Muscle layer of duodenum (tissue), 2 donors: ENCODE results near the gene RNASEH2A.

Experiments used
- H3K27ac ChIP-seq: one replicate; pipeline ENCODE4 v1.7.0; 2013; ENCODE audit warnings: mild to moderate bottlenecking, low read length
- H3K27me3 ChIP-seq: one replicate; pipeline ENCODE4 v1.7.0; 2013; ENCODE audit warnings: low read depth, mild to moderate bottlenecking, control low read depth, low read length
- H3K36me3 ChIP-seq, 2 donors: one replicate each; pipeline ENCODE4 v1.7.0; 2013; ENCODE audit warnings: low read length in 2 of 2, control low read depth in 1 of 2, mild to moderate bottlenecking in 1 of 2; ENCODE audit not compliant: insufficient read depth in 2 of 2, control insufficient read depth in 1 of 2
- H3K4me1 ChIP-seq, 2 donors: one replicate each; pipeline ENCODE4 v1.7.0; 2013; ENCODE audit warnings: low read length in 2 of 2, mild to moderate bottlenecking in 2 of 2, control low read depth in 1 of 2, moderate library complexity in 1 of 2; ENCODE audit not compliant: insufficient read depth in 2 of 2, control insufficient read depth in 1 of 2
- H3K4me3 ChIP-seq, 2 donors: one replicate each; pipeline ENCODE4 v1.7.0; 2013; ENCODE audit warnings: low read length in 2 of 2, low read depth in 1 of 2, mild to moderate bottlenecking in 1 of 2
- H3K9me3 ChIP-seq, 2 donors: one replicate each; pipeline ENCODE4 v1.7.0; 2013; ENCODE audit warnings: low read length in 2 of 2, control low read depth in 1 of 2, mild to moderate bottlenecking in 1 of 2; ENCODE audit not compliant: control insufficient read depth in 1 of 2
- donor health status: healthy.

RNASEH2A gene

GRCh38 chr19:12783849-12784393 lies 22.5 kb upstream of the RNASEH2A start:
- peaks cover 29 to 36% of the 10 kb centered on the region in 2 donors for H3K4me1 ChIP-seq
- peak overlapping the region; percentile 93 for H3K27ac ChIP-seq
- no peaks in the 10 kb centered on the region for H3K27me3 ChIP-seq
- H3K36me3 ChIP-seq, result peaks cover 0 to 6% of the 10 kb centered on the region in 2 donors
- H3K4me3 ChIP-seq, result peak overlapping the region; percentile 7 to 56
- H3K9me3 ChIP-seq, result no peaks in the 10 kb centered on the region

- H3K27ac ChIP-seq, result peak overlapping the region; percentile 93
- H3K9me3 ChIP-seq, result no peaks in the 10 kb centered on the region
- H3K36me3 ChIP-seq, result peaks cover 0 to 11% of the 10 kb centered on the region in 2 donors
- peak overlapping the region in 1 of 2 donors; percentile 7 for H3K4me3 ChIP-seq
- H3K4me1 ChIP-seq, result peaks cover 28 to 31% of the 10 kb centered on the region in 2 donors
- no peaks in the 10 kb centered on the region for H3K27me3 ChIP-seq
Measured at GRCh38 chr19:12784394-12784870, 22.0 kb upstream of the RNASEH2A start.

- Histone ChIP-seq H3K4me1 (peaks cover 28 to 30% of the 10 kb centered on the region in 2 donors), H3K27me3 (no peaks in the 10 kb centered on the region), H3K36me3 (peaks cover 0 to 11% of the 10 kb centered on the region in 2 donors), H3K27ac (peak overlapping the region; percentile 93), H3K9me3 (no peaks in the 10 kb centered on the region), H3K4me3 (peak overlapping the region in 1 of 2 donors; percentile 7)
Measured at GRCh38 chr19:12784871-12785430, 21.4 kb upstream of the RNASEH2A start.

- peaks cover 30% of the 10 kb centered on the region in 2 donors for H3K4me1 ChIP-seq
- no peak overlapping the region for H3K4me3 ChIP-seq
- no peaks in the 10 kb centered on the region for H3K27me3 ChIP-seq
- peak overlapping the region; percentile 93 for H3K27ac ChIP-seq
- H3K9me3 ChIP-seq, result no peaks in the 10 kb centered on the region
- peaks cover 0 to 14% of the 10 kb centered on the region in 2 donors for H3K36me3 ChIP-seq
Measured at GRCh38 chr19:12785431-12786031, 20.9 kb upstream of the RNASEH2A start.

GRCh38 chr19:12786141-12786870 lies 20.1 kb upstream of the RNASEH2A start:
- no peaks in the 10 kb centered on the region for H3K9me3 ChIP-seq
- no peak overlapping the region for H3K4me3 ChIP-seq
- peaks cover 30 to 35% of the 10 kb centered on the region in 2 donors for H3K4me1 ChIP-seq
- H3K36me3 ChIP-seq, result peaks cover 0 to 18% of the 10 kb centered on the region in 2 donors
- H3K27ac ChIP-seq, result peak overlapping the region; percentile 93
- no peaks in the 10 kb centered on the region for H3K27me3 ChIP-seq

- H3K27ac ChIP-seq, result peak overlapping the region; percentile 93
- H3K4me1 ChIP-seq, result peaks cover 30 to 35% of the 10 kb centered on the region in 2 donors
- no peak overlapping the region for H3K4me3 ChIP-seq
- H3K27me3 ChIP-seq, result no peaks in the 10 kb centered on the region
- H3K36me3 ChIP-seq, result peaks cover 0 to 18% of the 10 kb centered on the region in 2 donors
- H3K9me3 ChIP-seq, result no peaks in the 10 kb centered on the region
Measured at GRCh38 chr19:12786952-12787351, 19.4 kb upstream of the RNASEH2A start.

- H3K4me3 ChIP-seq, result no peak overlapping the region
- peaks cover 0 to 18% of the 10 kb centered on the region in 2 donors for H3K36me3 ChIP-seq
- no peaks in the 10 kb centered on the region for H3K9me3 ChIP-seq
- peak overlapping the region; percentile 93 for H3K27ac ChIP-seq
- no peaks in the 10 kb centered on the region for H3K27me3 ChIP-seq
- peaks cover 30 to 35% of the 10 kb centered on the region in 2 donors for H3K4me1 ChIP-seq
Measured at GRCh38 chr19:12787458-12787857, 18.9 kb upstream of the RNASEH2A start.

- H3K9me3 ChIP-seq, result no peaks in the 10 kb centered on the region
Measured at GRCh38 chr19:12788042-12788681, 18.2 kb upstream of the RNASEH2A start.

GRCh38 chr19:12788682-12789097 lies 17.7 kb upstream of the RNASEH2A start:
- peak overlapping the region; percentile 71 to 97 for H3K4me3 ChIP-seq
- no peaks in the 10 kb centered on the region for H3K9me3 ChIP-seq
- H3K4me1 ChIP-seq, result peaks cover 21 to 31% of the 10 kb centered on the region in 2 donors
- peaks cover 0 to 13% of the 10 kb centered on the region in 2 donors for H3K36me3 ChIP-seq
- no peaks in the 10 kb centered on the region for H3K27me3 ChIP-seq
- peak overlapping the region; percentile 100 for H3K27ac ChIP-seq

More at GRCh38 chr19:12788042-12788681, 18.2 kb upstream of the RNASEH2A start:
- Histone ChIP-seq H3K36me3 (peaks cover 0 to 18% of the 10 kb centered on the region in 2 donors), H3K27ac (peak overlapping the region; percentile 100), H3K27me3 (no peaks in the 10 kb centered on the region), H3K4me3 (peak overlapping the region; percentile 71 to 97), H3K4me1 (peaks cover 27 to 35% of the 10 kb centered on the region in 2 donors)

GRCh38 chr19:12789098-12789903 lies 17.1 kb upstream of the RNASEH2A start:
- H3K27me3 ChIP-seq, result no peaks in the 10 kb centered on the region
- peaks cover 0 to 13% of the 10 kb centered on the region in 2 donors for H3K36me3 ChIP-seq
- peak overlapping the region; percentile 71 to 97 for H3K4me3 ChIP-seq
- peak overlapping the region; percentile 100 for H3K27ac ChIP-seq
- peaks cover 18 to 28% of the 10 kb centered on the region in 2 donors for H3K4me1 ChIP-seq
- no peaks in the 10 kb centered on the region for H3K9me3 ChIP-seq
